ENCODE results near the gene STX19.
A peak's percentile ranks its signal among the peaks of the same experiment; 100 is the strongest.
"Not testable (repeated sequence)": the region's sequence is repeated elsewhere in the genome, so short reads cannot be mapped to it uniquely, and the experiment has no call there.

STX19 gene

DNA sequence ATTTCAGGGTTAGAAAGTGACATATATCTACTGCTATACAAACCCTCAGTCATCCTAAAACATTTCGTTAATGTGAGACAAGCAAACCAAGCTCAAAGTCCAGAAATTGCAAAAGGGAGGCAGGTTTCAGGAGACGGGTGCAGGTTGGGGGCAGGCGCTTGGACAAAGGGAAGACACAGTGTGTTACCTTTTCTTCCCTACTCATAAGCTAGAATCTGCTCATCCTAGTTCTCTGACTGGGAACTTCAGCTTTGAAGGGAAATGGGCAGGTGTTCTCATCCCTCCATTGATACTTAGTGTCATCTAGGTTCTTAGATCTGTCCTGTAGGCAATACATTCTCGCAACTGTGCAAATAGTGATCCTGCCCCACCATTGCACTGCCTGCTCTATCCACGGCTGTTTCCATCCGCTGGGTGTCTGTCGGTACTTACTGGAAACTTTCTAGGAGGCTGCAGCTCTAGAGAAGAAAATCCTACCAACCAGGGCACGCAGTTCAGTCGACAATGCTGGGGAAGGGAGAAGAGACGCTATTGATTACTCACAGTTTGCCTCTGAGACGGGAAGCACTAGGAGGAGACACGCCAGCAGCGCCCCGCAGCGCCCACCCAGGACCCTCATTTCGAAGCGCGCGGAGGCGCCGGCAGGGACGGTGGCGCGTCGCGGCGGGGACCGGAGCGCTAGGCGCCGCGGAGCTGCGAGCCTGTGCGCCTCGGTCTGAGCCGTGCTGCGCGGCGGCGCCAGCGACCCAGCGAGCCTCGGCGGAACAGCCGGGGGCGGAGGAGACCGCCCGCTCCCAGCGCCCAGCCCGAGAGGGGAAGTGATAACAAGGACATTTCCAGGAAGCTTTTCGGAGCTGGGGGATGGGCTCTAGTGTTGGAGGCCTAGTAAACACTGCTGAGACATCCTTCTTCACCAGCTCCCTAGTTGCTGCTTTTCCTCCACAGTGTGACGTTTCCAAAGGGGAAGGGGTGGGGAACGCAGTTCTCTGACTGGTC is 55.0 kb downstream of the STX19 start, which contains the start of gene PROS1:
PROS1 (minus strand) TSS at position 766 of the 996 bp plus-strand sequence; CDS start at position 619, 147 bp downstream.
- DNase-seq = peak; percentile 90

DNA sequence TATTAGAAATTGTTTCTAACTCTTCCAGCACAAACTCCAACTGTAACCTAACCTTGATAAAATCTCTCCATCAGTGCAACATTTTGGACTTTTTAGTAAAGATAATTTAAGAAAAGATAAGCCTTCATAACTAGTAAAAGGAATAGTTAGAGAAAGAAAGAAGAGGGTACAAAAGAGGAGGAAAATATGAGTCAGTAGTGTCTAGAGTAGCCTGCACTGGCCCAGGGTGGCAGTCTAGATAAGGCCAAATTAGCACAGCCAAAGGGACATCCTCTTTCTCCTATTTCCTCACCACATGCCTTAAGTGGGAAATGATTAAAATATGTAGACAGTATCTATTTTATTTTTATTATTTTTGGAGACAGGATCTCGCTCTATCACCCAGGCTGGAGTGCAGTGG is 58.4 kb downstream of the STX19 start:
- no peak for DNase-seq

DNA sequence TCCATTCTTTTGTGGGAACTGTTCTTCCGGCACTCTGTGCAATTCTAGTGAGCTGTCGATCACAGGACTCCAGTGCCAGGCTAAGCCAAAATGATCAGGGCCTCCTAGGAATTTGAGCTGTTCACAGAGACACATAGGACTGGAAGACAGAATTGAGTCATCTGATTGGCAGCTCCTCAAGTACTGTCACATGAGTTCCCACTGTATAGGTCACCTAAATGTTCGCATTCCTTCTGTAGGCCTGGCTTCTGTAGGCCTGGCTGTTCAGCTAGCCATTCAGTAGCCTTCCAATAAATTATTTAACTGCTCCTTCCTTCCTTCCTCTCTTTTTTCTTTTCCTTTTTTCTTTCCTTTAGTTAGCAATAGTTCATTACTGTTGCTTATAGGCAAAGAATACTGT is 59.0 kb downstream of the STX19 start:
- DNase-seq = peak; percentile 91

DNA sequence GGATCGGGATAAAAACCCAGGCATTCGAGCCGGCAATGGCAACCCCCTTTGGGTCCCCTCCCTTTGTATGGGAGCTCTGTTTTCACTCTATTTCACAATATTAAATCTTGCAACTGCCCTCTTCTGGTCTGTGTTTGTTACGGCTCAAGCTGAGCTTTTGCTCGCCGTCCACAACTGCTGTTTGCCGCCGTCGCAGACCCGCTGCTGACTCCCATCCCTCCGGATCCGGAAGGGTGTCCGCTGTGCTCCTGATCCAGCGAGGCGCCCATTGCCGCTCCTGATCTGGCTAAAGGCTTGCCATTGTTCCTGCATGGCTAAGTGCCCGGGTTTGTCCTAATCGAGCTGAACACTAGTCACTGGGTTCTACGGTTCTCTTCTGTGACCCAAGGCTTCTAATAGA is 63.3 kb downstream of the STX19 start:
- DNase-seq = not testable (repeated sequence)

Data from islet precursor cell (in vitro differentiated cells).